HEK293 (cell line): Measurements from ENCODE around the gene HNRNPUL1.

Source experiments
- CTCF ChIA-PET: fragments of 350-600 bp; formaldehyde crosslinking; extraction: SDS; loops from one replicate; lab custom pipeline; 2021; ENCODE audit warnings: antibody characterized with exemption; lab: Yijun Ruan, JAX
- POLR2A ChIA-PET: fragments of 300-600 bp; formaldehyde crosslinking; extraction: SDS; loops from one replicate; lab custom pipeline; 2020; ENCODE audit warnings: antibody characterized with exemption, inconsistent platforms; lab: Yijun Ruan, JAX
- H3K27ac ChIP-seq: fragments of 200-500 bp; sonication (Bioruptor generic); 2 replicates; pipeline ENCODE4 v1.5.1; 2014; ENCODE audit warnings: low read depth, low read length, control low read depth, inconsistent platforms; ENCODE audit errors: extremely low read depth
- H3K36me3 ChIP-seq, 2 experiments: fragments of 200-500 bp in 1 of 2; sonication (Bioruptor generic) in 1 of 2; 1 replicate in 1 of 2; 2 replicates in 1 of 2; pipeline ENCODE4 v1.5.1; 2014 to 2017; ENCODE audit warnings: inconsistent platforms in 2 of 2, low read length in 2 of 2; ENCODE audit not compliant: control insufficient read depth in 2 of 2, insufficient read depth in 1 of 2
- H3K4me1 ChIP-seq: fragments of 200-500 bp; sonication (Bioruptor generic); 2 replicates; pipeline ENCODE4 v1.5.1; 2014; ENCODE audit warnings: mild to moderate bottlenecking, low read length, inconsistent platforms; ENCODE audit not compliant: control insufficient read depth, insufficient read depth
- H3K4me3 ChIP-seq: 2 replicates; pipeline ENCODE4 v1.5.1; 2011; ENCODE audit warnings: low read depth, mild to moderate bottlenecking, control low read depth, low read length, moderate library complexity
- H3K9me3 ChIP-seq: fragments of 200-500 bp; sonication (Bioruptor generic); 2 replicates; pipeline ENCODE4 v1.5.1; 2014; ENCODE audit warnings: low read depth, low read length, inconsistent platforms; ENCODE audit not compliant: control insufficient read depth, insufficient read depth
- GLIS1 ChIP-seq: fragments of 450-650 bp; formaldehyde crosslinking; IDR thresholded peaks from 2 replicates; pipeline ENCODE4 v1.5.1; 2016; ENCODE audit warnings: missing biosample characterization, missing genetic modification characterization
- KLF1 ChIP-seq: fragments of 450-650 bp; formaldehyde crosslinking; IDR thresholded peaks from 2 replicates; pipeline ENCODE4 v1.5.1; 2016; ENCODE audit warnings: missing biosample characterization, missing genetic modification characterization
- KLF10 ChIP-seq: fragments of 450-650 bp; IDR thresholded peaks from 2 replicates; pipeline ENCODE4 v1.5.1; 2018; ENCODE audit warnings: missing biosample characterization, mild to moderate bottlenecking, missing genetic modification characterization
- SCRT1 ChIP-seq: fragments of 450-650 bp; formaldehyde crosslinking; IDR thresholded peaks from 2 replicates; pipeline ENCODE4 v1.5.1; 2016; ENCODE audit warnings: missing biosample characterization, missing genetic modification characterization, borderline replicate concordance
- SCRT2 ChIP-seq: fragments of 450-650 bp; formaldehyde crosslinking; IDR thresholded peaks from 2 replicates; pipeline ENCODE4 v1.5.1; 2016; ENCODE audit warnings: missing biosample characterization, missing genetic modification characterization
- SP2 ChIP-seq: fragments of 450-650 bp; formaldehyde crosslinking; IDR thresholded peaks from 2 replicates; pipeline ENCODE4 v1.5.1; 2016; ENCODE audit warnings: missing biosample characterization, missing genetic modification characterization
- ZBTB20 ChIP-seq: fragments of 450-650 bp; formaldehyde crosslinking; IDR thresholded peaks from 2 replicates; pipeline ENCODE4 v1.5.1; 2016; ENCODE audit warnings: missing biosample characterization, missing genetic modification characterization
- ZNF16 ChIP-seq: fragments of 450-650 bp; formaldehyde crosslinking; IDR thresholded peaks from 2 replicates; pipeline ENCODE4 v1.5.1; 2016; ENCODE audit warnings: low read depth, missing biosample characterization, missing genetic modification characterization
- ZNF202 ChIP-seq: fragments of 450-650 bp; formaldehyde crosslinking; IDR thresholded peaks from 2 replicates; pipeline ENCODE4 v1.5.1; 2016; ENCODE audit warnings: missing biosample characterization, missing genetic modification characterization, borderline replicate concordance
- ZNF324 ChIP-seq: fragments of 450-650 bp; formaldehyde crosslinking; IDR thresholded peaks from 2 replicates; pipeline ENCODE4 v1.5.1; 2016; ENCODE audit warnings: missing biosample characterization, missing genetic modification characterization
- ZNF350 ChIP-seq: fragments of 450-650 bp; formaldehyde crosslinking; IDR thresholded peaks from 2 replicates; pipeline ENCODE4 v1.5.0; 2017; ENCODE audit warnings: missing biosample characterization, mild to moderate bottlenecking, missing genetic modification characterization
- ZNF600 ChIP-seq: fragments of 450-650 bp; formaldehyde crosslinking; IDR thresholded peaks from 2 replicates; pipeline ENCODE4 v1.5.1; 2016; ENCODE audit warnings: missing biosample characterization, missing genetic modification characterization
- TF ChIP-seq, protein P1 (sequence below): fragments of 450-650 bp; formaldehyde crosslinking; IDR thresholded peaks from 2 replicates; pipeline ENCODE4 v1.5.1; 2017; ENCODE audit warnings: missing biosample characterization, mild to moderate bottlenecking, missing genetic modification characterization, moderate library complexity
- TF ChIP-seq, protein P2 (sequence below): fragments of 450-650 bp; formaldehyde crosslinking; IDR thresholded peaks from 2 replicates; pipeline ENCODE4 v1.5.1; 2016; ENCODE audit warnings: missing biosample characterization, missing genetic modification characterization
- TF ChIP-seq, protein P3 (sequence below): fragments of 450-650 bp; formaldehyde crosslinking; IDR thresholded peaks from 2 replicates; pipeline ENCODE4 v1.5.1; 2016; ENCODE audit warnings: missing biosample characterization, missing genetic modification characterization
- TF ChIP-seq, protein P4 (sequence below): fragments of 450-650 bp; formaldehyde crosslinking; conservative IDR thresholded peaks from 2 replicates; pipeline ENCODE4 v1.5.1; 2016; ENCODE audit warnings: low read depth, missing biosample characterization, missing genetic modification characterization

Gene HNRNPUL1

DNA sequence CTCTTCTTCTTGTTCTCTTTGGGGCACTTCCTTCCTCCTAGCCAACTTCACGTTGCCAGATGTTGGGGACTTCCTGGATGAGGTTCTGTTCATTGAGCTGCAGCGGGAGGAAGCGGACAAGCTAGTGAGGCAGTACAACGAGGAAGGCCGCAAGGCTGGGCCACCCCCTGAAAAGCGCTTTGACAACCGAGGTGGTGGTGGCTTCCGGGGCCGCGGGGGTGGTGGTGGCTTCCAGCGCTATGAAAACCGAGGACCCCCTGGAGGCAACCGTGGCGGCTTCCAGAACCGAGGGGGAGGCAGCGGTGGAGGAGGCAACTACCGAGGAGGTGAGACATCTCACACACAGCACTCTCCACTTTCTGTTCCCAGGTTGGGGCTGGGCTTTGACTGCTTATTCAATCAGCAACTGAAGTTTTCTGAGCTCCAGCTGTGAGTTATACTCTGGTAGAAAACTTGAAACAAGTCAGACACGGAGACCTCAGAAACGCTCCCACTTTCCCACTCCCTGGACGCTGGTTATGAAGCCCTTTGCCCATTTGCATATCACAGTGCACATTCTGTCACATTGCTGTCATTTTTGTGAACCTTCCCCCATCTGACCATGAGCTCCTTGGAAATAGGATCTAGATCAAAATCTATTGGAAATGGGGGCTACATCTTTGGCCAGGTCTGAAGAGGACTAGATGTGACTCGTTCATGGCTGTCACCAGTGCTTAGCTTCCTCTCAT, 38.6 kb downstream of the HNRNPUL1 start:
- Histone ChIP-seq H3K27ac (peak overlapping the region; percentile 31; the same call in 1 of the 2 replicates), H3K4me1 (no peaks in the 10 kb centered on the region), H3K36me3 (peaks cover 98 to 100% of the 10 kb centered on the region in 2 experiments), H3K9me3 (no peaks in the 10 kb centered on the region), H3K4me3 (no peak overlapping the region)
- POLR2A ChIA-PET = interaction anchor here (1.0 to 1.7 kb wide), 2 partner anchors 9 to 39 kb away, joined by 5 to 6 read pairs; no protein-coding TSS in a partner anchor
- CTCF ChIA-PET = interaction anchor here (0.6 to 1.6 kb wide), 4 partner anchors 19 to 261 kb away, joined by 3 to 5 read pairs (median 4); no protein-coding TSS in a partner anchor
- TF ChIP-seq, protein P1, sequence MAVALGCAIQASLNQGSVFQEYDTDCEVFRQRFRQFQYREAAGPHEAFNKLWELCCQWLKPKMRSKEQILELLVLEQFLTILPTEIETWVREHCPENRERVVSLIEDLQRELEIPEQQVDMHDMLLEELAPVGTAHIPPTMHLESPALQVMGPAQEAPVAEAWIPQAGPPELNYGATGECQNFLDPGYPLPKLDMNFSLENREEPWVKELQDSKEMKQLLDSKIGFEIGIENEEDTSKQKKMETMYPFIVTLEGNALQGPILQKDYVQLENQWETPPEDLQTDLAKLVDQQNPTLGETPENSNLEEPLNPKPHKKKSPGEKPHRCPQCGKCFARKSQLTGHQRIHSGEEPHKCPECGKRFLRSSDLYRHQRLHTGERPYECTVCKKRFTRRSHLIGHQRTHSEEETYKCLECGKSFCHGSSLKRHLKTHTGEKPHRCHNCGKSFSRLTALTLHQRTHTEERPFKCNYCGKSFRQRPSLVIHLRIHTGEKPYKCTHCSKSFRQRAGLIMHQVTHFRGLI (tag by site-specific recombination) = no peak
- TF ChIP-seq SP2 (tag by site-specific recombination) (no peak), ZBTB20 (no peak), ZNF202 (no peak), ZNF350 (tag by site-specific recombination) (no peak), ZNF324 (tag by site-specific recombination) (no peak)
- TF ChIP-seq, protein P2, sequence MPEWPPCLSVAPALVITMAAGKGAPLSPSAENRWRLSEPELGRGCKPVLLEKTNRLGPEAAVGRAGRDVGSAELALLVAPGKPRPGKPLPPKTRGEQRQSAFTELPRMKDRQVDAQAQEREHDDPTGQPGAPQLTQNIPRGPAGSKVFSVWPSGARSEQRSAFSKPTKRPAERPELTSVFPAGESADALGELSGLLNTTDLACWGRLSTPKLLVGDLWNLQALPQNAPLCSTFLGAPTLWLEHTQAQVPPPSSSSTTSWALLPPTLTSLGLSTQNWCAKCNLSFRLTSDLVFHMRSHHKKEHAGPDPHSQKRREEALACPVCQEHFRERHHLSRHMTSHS (tag by site-specific recombination) = no peak
- TF ChIP-seq, protein P3, sequence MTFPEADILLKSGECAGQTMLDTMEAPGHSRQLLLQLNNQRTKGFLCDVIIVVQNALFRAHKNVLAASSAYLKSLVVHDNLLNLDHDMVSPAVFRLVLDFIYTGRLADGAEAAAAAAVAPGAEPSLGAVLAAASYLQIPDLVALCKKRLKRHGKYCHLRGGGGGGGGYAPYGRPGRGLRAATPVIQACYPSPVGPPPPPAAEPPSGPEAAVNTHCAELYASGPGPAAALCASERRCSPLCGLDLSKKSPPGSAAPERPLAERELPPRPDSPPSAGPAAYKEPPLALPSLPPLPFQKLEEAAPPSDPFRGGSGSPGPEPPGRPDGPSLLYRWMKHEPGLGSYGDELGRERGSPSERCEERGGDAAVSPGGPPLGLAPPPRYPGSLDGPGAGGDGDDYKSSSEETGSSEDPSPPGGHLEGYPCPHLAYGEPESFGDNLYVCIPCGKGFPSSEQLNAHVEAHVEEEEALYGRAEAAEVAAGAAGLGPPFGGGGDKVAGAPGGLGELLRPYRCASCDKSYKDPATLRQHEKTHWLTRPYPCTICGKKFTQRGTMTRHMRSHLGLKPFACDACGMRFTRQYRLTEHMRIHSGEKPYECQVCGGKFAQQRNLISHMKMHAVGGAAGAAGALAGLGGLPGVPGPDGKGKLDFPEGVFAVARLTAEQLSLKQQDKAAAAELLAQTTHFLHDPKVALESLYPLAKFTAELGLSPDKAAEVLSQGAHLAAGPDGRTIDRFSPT (tag by site-specific recombination) = no peak

DNA sequence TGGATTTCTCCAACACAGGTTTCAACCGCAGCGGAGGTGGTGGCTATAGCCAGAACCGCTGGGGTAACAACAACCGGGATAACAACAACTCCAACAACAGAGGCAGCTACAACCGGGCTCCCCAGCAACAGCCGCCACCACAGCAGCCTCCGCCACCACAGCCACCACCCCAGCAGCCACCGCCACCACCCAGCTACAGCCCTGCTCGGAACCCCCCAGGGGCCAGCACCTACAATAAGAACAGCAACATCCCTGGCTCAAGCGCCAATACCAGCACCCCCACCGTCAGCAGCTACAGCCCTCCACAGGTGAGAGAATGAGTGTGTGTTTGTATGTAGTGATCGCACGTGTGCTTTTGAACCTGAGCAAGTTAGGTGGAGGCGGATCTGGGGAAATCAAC, 39.8 kb downstream of the HNRNPUL1 start:
- H3K4me1 ChIP-seq = peaks cover 4% of the 10 kb centered on the region
- POLR2A ChIA-PET = interaction anchor here (1.4 kb wide), 1 partner anchor 40 kb away, joined by 5 read pairs; the partner anchor contains the start of gene HNRNPUL1
- H3K9me3 ChIP-seq = no peaks in the 10 kb centered on the region
- H3K4me3 ChIP-seq = no peak overlapping the region
- CTCF ChIA-PET = no interaction called here
- H3K36me3 ChIP-seq = peaks cover 93 to 94% of the 10 kb centered on the region in 2 experiments
- TF ChIP-seq SCRT2 (tag by site-specific recombination) (peak; percentile 17; the same call in 1 of the 2 replicates), KLF1 (no peak), GLIS1 (tag by site-specific recombination) (0 out of 2 replicates have a peak, but pooled peaks have one; percentile 14)
- no peak overlapping the region for H3K27ac ChIP-seq

DNA sequence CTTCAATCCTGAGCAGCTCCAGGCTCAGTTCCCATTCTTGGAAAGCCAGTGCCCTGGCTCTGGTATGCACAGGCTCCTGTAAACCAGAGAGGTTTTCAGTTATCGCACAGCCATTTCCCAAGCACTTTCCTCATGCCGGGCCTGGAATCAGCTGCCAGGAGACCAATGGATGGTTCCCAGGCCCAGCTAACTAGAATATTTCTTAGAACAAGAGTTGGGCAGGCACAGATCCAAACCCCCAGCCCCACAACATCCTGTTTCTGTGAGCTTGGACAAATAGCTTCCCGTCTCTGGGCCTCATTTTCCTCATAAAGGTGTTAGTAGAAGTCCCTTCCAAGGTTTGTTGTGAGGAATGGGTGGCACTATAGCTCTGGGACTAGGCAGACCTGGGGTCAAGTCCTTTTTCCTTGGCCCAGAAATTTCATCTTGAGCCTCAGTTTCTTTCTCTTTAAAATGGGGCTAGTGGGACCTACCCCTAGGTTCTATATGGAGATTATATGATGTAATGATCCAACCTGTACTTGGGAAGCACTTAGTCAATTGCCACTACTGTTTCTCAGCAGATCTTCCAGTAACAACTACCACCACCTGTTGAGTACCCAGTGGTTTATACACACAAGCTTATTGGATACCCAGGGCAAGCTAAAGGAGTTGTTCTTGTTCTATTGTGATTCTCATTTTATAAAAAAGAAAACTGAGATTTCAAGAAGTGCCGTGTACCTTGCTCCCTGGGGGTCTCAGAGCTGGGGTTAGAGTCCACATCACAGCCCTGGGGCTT, 40.7 kb downstream of the HNRNPUL1 start:
- ChIA-PET CTCF (interaction anchor here (0.5 to 5.3 kb wide), 6 partner anchors 10 to 642 kb away, joined by 3 to 120 read pairs (median 3); partner anchors contain the start of gene CEACAM21), POLR2A (interaction anchor here (0.5 to 1.4 kb wide), 2 partner anchors 41 to 77 kb away, joined by 3 to 5 read pairs; partner anchors contain the start of gene HNRNPUL1)
- peaks cover 11% of the 10 kb centered on the region for H3K4me1 ChIP-seq
- no peaks in the 10 kb centered on the region for H3K9me3 ChIP-seq
- no peak overlapping the region for H3K4me3 ChIP-seq
- H3K36me3 ChIP-seq = peaks cover 83 to 85% of the 10 kb centered on the region in 2 experiments
- H3K27ac ChIP-seq = no peak overlapping the region
- TF ChIP-seq, protein P4, sequence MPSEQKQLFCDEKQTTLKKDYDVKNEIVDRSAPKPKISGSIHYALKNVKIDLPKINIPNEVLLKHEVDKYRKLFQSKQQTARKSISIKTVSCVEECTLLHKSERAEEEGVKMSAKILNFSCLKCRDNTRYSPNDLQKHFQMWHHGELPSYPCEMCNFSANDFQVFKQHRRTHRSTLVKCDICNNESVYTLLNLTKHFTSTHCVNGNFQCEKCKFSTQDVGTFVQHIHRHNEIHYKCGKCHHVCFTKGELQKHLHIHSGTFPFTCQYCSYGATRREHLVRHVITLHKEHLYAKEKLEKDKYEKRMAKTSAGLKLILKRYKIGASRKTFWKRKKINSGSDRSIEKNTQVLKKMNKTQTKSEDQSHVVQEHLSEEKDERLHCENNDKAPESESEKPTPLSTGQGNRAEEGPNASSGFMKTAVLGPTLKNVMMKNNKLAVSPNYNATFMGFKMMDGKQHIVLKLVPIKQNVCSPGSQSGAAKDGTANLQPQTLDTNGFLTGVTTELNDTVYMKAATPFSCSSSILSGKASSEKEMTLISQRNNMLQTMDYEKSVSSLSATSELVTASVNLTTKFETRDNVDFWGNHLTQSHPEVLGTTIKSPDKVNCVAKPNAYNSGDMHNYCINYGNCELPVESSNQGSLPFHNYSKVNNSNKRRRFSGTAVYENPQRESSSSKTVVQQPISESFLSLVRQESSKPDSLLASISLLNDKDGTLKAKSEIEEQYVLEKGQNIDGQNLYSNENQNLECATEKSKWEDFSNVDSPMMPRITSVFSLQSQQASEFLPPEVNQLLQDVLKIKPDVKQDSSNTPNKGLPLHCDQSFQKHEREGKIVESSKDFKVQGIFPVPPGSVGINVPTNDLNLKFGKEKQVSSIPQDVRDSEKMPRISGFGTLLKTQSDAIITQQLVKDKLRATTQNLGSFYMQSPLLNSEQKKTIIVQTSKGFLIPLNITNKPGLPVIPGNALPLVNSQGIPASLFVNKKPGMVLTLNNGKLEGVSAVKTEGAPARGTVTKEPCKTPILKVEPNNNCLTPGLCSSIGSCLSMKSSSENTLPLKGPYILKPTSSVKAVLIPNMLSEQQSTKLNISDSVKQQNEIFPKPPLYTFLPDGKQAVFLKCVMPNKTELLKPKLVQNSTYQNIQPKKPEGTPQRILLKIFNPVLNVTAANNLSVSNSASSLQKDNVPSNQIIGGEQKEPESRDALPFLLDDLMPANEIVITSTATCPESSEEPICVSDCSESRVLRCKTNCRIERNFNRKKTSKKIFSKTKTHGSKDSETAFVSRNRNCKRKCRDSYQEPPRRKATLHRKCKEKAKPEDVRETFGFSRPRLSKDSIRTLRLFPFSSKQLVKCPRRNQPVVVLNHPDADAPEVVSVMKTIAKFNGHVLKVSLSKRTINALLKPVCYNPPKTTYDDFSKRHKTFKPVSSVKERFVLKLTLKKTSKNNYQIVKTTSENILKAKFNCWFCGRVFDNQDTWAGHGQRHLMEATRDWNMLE (tag by site-specific recombination) = no peak
- TF ChIP-seq, protein P3 (tag by site-specific recombination) = no peak
- TF ChIP-seq ZNF16 (tag by site-specific recombination) = no peak
- TF ChIP-seq KLF10 (tag by site-specific recombination) = no peak
- peak; percentile 89 for TF ChIP-seq SCRT1
- no peak for TF ChIP-seq ZNF600 (tag by site-specific recombination)
